ENCODE measurements around the gene PLXDC2. TPM values are rescaled to one million over a fixed set of nuclear protein-coding genes. Genes with fewer than 3 reads are reported as not detected.

The PLXDC2 gene
- total RNA-seq, 1 donor from 2014 or later, result 129 TPM

- Histone ChIP-seq H3K9me3 (no peaks in the 10 kb centered on the region), H3K4me1 (peaks cover 48% of the 10 kb centered on the region), H3K27me3 (no peaks in the 10 kb centered on the region), H3K36me3 (no peaks in the 10 kb centered on the region), H3K27ac (peak overlapping the region; percentile 59), H3K4me3 (no peak overlapping the region)
- DNase-seq (no peak), ATAC-seq (peak; percentile 69)
- intact Hi-C loops (cut with DNase I), result no loop called here
- TF ChIP-seq CTCF (IDR thresholded peaks at IDR 0.05), result no peak
Measured at GRCh38 chr10:19825700-19826099, 9.5 kb downstream of the PLXDC2 start.

GRCh38 chr10:19826712-19827111 lies 10.5 kb downstream of the PLXDC2 start:
- H3K9me3 ChIP-seq, result no peaks in the 10 kb centered on the region
- peak overlapping the region; percentile 59 for H3K27ac ChIP-seq
- no peak for TF ChIP-seq CTCF (IDR thresholded peaks at IDR 0.05)
- ATAC-seq (no peak), DNase-seq (no peak)
- H3K36me3 ChIP-seq, result no peaks in the 10 kb centered on the region
- no peaks in the 10 kb centered on the region for H3K27me3 ChIP-seq
- peaks cover 43% of the 10 kb centered on the region for H3K4me1 ChIP-seq
- intact Hi-C loops (cut with DNase I), result no loop called here
- H3K4me3 ChIP-seq, result no peak overlapping the region

GRCh38 chr10:19828278-19829049 lies 12.2 kb downstream of the PLXDC2 start:
- intact Hi-C loops (cut with DNase I), result no loop called here
- Histone ChIP-seq H3K27ac (peak overlapping the region; percentile 58), H3K4me1 (peaks cover 43% of the 10 kb centered on the region)

GRCh38 chr10:19832699-19833098 lies 16.5 kb downstream of the PLXDC2 start:
- Histone ChIP-seq H3K4me3 (no peak overlapping the region), H3K9me3 (no peaks in the 10 kb centered on the region), H3K4me1 (peaks cover 16% of the 10 kb centered on the region), H3K36me3 (no peaks in the 10 kb centered on the region), H3K27ac (no peak overlapping the region), H3K27me3 (no peaks in the 10 kb centered on the region)
- no peak for TF ChIP-seq CTCF (IDR thresholded peaks at IDR 0.05)
- ATAC-seq (peak; percentile 49), DNase-seq (no peak)
- intact Hi-C loops (cut with DNase I), result no loop called here

More at GRCh38 chr10:19828278-19829049, 12.2 kb downstream of the PLXDC2 start:
- Histone ChIP-seq H3K36me3 (no peaks in the 10 kb centered on the region), H3K4me3 (no peak overlapping the region), H3K27me3 (no peaks in the 10 kb centered on the region), H3K9me3 (no peaks in the 10 kb centered on the region)
- no peak for DNase-seq
- no peak for TF ChIP-seq CTCF (IDR thresholded peaks at IDR 0.05)
- peak; percentile 51 for ATAC-seq

- Histone ChIP-seq H3K27ac (no peak overlapping the region), H3K27me3 (no peaks in the 10 kb centered on the region), H3K9me3 (no peaks in the 10 kb centered on the region), H3K4me1 (peaks cover 10% of the 10 kb centered on the region), H3K36me3 (no peaks in the 10 kb centered on the region), H3K4me3 (no peak overlapping the region)
- intact Hi-C loops (cut with DNase I), result no loop called here
- TF ChIP-seq CTCF (IDR thresholded peaks at IDR 0.05), result no peak
- DNase-seq (no peak), ATAC-seq (peak; percentile 30)
Measured at GRCh38 chr10:19833170-19833824, 17.1 kb downstream of the PLXDC2 start.

Data from upper lobe of right lung (tissue), 1 donor.